Activated CD4-positive, CD25-positive, alpha-beta regulatory T cell treated with anti-CD3 and anti-CD28 coated beads, Interleukin-2, amount 50 U/mL, for 72 hours (primary cell): ENCODE results near the gene ACER1.
"Not testable (repeated sequence)": the region's sequence is repeated elsewhere in the genome, so short reads cannot be mapped to it uniquely, and the experiment has no call there.

Source experiments
- DNase-seq: peaks from one replicate; pipeline ENCODE4 v3.0.0; 2021

Gene ACER1

DNA sequence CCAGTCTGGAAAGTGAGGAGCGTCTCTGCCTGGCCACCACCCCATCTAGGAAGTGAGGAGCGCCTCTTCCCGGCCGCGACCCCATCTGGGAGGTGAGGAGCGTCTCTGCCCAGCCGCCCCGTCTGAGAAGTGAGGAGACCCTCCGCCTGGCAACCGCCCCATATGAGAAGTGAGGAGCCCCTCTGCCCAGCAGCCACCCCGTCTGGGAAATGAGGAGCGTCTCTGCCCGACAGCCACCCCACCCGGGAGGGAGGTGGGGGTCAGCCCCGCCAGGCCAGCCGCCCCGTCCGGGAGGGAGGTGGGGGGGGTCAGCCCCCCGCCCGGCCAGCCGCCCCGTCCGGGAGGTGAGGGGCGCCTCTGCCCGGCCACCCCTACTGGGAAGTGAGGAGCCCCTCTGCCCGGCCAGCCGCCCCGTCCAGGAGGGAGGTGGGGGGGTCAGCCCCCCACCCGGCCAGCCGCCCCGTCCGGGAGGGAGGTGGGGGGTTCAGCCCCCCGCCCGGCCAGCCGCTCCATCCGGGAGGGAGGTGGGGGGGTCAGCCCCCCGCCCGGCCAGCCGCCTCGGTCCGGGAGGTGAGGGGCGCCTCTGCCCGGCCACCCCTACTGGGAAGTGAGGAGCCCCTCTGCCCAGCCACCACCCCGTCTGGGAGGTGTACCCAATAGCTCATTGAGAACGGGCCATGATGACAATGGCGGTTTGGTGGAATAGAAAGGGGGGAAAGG is 22.1 kb upstream of the ACER1 start:
- not testable (repeated sequence) for DNase-seq

DNA sequence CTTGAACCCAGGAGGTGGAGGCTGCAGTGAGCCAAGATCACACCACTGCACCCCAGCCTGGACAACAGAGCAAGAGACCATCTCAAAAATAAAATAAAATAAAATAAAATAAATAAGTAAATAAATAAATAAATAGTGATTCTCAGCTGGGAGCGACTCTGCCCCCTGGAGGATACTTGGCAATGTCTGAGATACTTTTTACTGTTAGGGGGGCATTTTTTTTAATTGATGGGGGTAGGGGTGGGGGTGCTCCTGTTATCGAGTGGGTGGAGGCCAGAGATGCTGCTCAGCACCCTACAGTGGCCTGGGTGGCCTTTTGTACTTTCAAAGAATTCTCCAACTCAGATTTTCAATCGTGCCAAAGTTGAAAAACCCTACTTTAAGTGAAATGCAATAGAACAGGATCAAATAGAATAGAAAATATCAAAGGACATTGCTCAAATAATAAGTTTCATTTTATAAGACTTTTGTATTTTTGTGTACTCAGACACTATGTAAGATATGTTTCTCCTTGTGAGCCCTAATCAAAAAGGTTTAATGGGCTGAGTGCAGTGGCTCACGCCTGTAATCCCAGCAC is 20.8 kb upstream of the ACER1 start:
- no peak for DNase-seq

DNA sequence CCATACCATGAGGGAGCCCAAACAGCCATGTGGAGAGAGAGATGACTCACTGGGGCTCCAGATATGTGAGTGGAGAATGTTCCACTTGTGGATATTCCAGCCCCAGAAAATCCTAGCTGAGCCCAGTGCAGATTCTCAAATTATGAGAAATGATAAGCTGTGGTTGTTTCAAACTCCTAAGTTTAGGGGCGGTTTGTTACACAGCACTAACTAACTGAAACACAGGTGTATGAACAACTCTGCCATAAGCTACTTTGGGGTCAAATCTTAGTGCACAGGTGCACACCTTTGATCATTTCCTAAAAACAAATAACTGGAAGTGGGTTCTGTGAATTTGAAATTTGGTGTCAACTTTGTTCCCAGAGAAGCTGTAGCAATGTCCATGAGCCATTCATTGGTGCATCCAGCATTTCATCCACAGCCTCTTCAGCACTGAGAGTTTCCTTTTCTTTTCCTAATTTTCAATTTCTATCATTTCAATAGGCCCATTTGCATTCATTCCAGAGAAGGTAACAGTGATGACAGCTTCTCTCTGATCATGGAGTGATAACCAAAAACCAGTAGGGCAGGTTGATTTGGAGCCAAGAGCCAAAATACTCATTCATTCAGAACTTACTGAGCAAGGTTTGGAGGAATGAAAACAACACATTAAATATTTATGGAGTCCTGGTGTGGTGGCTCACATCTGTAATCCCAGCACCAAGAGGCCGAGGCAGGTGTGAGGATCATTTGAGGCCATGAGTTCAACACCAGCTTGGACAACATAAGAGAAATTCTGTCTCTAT is 19.2 kb upstream of the ACER1 start:
- DNase-seq, result no peak

- DNase-seq, result no peak
Measured at GRCh38 chr19:6350688-6351087, 17.3 kb upstream of the ACER1 start.

GRCh38 chr19:6349271-6349670 is 15.9 kb upstream of the ACER1 start:
- DNase-seq, result not testable (repeated sequence)

GRCh38 chr19:6343462-6343861 is 10.1 kb upstream of the ACER1 start:
- no peak for DNase-seq

DNA sequence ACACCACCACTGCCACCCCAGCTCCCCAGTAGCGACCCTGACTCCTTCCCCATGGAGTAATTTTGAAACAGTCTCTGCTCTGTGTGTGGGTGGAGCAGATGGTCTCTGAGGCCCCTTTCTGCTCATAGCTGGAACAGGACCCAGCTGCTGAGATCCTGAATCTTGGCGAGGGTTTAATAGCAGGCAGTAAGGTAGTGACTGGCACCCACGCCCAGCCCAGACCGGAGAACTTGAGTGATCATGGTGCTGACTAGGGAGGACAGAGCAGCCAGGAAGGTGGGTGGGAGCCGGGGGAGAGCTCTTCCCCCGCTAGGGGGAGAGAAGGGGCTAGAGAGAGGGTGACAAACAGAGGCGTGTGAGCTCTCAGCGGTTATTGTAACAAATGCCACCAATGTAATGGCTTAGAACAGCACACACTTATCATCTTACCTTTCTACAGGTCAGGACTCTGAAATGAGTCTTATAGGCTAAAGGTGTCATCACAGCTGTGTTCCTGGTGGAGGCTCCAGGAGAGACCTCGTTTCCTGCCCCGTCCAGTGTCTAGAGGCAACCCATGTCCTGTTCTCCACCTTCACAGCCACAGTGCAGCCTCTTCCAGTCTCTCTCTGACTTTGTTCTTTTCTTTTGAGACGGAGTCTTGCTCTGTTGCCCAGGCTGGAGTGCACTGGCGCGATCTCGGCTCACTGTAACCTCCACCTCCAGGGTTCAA is 7.2 kb upstream of the ACER1 start:
- no peak for DNase-seq

- DNase-seq, result no peak
Measured at GRCh38 chr19:6334490-6335285, 1.3 kb upstream of the ACER1 start.

DNA sequence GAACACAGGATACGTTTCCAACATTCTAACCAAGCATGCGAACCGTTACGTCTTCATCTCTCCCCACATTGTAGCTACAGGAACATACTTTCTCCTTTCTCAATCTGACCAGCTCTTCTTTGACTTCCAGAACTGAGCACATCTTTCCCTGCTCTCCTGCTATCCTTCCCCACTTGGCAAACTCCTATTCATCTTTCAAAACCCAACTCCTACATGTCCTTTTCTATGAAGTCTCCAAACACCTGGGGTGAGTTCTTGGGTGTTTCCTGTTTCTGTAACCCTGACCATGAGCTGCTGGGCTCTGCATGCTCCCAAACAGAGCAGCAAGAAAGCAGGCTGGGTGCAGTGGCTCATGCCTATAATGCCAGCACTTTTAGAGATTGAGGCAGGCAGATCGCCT is 6.6 kb downstream of the ACER1 start:
- DNase-seq, result no peak

DNA sequence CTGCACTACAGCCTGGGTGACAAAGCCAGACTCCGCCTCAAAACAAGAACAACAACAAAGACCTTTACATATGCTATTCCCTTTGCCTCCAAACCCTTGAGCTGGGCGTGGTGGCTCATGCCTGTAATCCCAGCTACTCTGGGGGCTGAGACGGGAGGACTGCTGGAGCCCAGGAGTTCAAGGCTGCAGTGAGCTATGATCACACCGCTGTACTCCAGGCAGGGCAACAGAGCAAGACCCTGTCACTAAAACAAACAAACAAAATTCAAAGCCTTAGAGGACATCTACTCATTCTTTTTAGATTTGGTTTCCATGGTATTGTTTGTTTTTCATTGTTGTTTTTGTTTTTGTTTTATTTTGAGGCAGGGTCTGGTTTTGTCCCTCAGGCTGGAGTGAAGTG is 7.8 kb downstream of the ACER1 start:
- DNase-seq, result no peak

DNA sequence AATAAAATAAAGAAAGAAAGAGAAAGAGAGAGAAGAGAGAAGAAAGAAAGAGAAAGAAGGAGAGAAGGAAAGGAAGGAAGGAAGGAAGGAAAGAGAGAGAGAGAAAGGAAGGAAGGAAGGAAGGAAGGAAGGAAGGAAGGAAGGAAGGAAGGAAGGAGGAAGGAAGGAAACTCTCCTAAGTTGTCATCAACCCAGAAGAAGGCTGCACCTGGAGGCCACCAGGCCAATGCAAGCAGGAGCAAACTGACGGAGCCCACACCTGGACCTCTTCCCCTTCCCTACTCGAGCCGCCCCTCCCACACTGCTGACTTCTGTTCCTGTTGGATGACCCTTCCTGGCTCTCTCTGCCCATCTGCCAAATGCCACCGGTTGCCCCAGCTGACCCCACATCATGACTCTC is 8.7 kb downstream of the ACER1 start:
- no peak for DNase-seq

GRCh38 chr19:6322284-6322683 is 11.1 kb downstream of the ACER1 start:
- DNase-seq, result no peak

- no peak for DNase-seq
Measured at GRCh38 chr19:6319376-6319775, 14.0 kb downstream of the ACER1 start.

DNA sequence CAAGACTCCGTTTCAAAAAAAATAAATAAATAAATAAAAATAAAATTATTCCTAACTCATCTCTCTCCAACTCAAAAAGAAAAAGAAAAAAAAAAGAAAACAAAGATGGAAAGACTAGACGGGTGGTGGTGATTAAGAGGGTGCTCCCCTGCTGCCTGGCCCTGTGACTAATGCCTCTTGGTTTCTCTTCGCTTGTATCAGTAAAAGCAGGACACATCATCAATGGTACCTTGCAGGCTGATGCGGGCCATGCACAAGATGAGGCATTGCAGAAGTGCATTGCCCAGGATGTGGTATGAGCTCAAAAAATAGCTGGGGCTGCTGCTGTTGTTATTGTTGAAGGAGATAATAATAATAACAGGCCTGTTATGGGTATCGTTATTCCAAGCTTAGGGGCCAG is 14.6 kb downstream of the ACER1 start:
- no peak for DNase-seq

GRCh38 chr19:6315646-6316045 is 17.8 kb downstream of the ACER1 start:
- not testable (repeated sequence) for DNase-seq

DNA sequence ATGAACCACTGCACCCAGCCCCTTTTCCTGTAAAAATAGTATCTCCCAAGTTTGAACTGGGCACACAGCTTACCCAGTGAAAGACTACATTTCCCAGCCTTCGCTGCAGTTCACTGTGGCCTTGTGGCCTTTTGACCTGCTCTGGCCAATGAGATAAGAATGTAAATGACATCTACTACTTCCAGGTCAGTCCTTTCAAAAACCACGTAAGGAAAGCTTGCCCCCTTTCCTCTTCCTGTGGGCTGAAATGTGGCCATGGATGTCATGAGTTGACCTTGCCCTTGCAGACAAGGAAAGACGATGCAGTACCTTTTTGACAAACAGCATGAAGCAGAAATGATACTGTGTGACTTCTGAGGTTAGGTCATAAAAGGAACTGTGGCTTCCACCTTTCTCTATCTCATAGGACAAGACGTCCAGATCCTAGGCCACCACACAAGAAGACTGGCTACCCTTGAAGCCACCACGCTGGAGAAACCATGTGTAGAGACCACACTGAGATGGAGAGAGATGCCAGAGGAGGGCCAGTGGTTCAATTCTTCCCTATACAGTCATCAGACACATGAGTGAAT is 19.9 kb downstream of the ACER1 start:
- no peak for DNase-seq

DNA sequence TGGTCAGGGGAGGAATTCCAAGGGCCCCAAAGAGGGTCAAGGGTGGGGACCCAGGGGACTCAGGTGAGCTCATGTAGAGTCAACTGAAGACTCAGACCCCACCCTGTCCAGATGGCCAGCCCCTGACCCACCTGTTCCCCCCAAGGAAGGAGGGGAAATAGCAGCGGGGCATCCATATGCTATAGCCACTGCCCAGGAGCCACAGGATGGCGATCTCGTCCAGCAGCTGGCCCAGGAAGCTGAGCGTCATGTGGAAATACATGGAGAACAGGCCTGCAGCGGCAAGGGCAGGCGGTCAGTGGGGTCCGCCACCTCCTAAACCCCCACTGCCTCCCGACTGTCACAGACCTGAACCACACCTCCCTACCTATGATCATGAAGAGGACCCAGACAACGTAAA is 21.4 kb downstream of the ACER1 start:
- DNase-seq, result no peak

DNA sequence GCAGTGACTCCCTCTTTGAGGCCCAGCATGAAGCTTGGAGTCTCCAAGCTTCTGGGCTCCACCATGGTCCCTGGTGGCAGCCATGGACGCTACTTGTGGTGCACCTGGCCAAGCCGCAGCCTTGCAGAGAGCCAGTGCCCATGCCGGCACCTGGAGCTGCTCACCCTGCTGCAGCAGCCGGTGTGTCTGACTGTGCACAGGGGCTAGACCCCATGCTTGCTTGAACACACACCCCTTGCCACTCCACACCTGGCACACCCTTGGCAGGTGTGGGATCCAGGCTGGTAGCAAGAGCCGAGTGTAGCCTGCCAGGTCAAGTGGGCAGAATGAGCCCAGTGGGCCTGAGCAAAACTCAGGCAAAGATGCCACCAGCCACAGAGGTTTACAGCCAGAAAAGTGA is 35.0 kb downstream of the ACER1 start:
- no peak for DNase-seq

GRCh38 chr19:6297202-6297601 is 36.2 kb downstream of the ACER1 start:
- no peak for DNase-seq

- no peak for DNase-seq
Measured at GRCh38 chr19:6292006-6292405, 41.4 kb downstream of the ACER1 start.

- no peak for DNase-seq
Measured at GRCh38 chr19:6288737-6289136, 44.7 kb downstream of the ACER1 start.

DNA sequence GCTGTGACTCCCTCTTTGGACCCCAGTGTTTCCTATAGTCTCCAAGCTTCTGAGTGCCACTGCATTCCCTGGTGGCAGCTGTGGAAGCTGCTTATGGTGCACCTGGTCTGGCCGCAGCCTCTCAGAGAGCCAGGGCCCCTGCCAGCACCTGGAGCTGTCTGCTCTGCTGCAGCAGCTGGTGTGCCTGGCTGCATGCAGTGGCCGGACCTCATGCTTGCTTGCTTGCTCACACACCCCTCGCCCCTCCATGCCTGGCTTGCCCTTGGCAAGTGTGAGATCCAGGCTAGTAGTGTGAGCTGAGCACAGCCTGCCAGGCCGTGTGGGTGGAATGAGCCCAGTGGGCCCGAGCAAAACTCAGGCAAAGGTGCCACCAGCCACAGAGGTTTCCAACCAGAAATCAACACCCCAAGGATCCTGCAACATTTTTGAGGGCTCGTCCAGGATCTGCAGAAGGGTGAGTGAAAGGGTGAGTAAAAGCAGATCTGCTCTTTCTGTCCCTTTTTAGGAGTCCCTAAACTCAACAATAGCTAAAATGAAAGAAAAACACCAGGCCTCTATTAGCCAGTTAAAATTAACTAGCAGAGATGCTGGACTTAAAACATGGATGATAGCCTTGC is 46.0 kb downstream of the ACER1 start:
- DNase-seq, result no peak
